GM21390 (cell line): ENCODE measurements around the gene DHRS3.

Experiments used
- ATAC-seq: cut with Tn5 transposase; IDR thresholded peaks from one replicate; pipeline ENCODE4 v1.9.1; 2021; ENCODE audit not compliant: unreplicated experiment

The DHRS3 gene

DNA sequence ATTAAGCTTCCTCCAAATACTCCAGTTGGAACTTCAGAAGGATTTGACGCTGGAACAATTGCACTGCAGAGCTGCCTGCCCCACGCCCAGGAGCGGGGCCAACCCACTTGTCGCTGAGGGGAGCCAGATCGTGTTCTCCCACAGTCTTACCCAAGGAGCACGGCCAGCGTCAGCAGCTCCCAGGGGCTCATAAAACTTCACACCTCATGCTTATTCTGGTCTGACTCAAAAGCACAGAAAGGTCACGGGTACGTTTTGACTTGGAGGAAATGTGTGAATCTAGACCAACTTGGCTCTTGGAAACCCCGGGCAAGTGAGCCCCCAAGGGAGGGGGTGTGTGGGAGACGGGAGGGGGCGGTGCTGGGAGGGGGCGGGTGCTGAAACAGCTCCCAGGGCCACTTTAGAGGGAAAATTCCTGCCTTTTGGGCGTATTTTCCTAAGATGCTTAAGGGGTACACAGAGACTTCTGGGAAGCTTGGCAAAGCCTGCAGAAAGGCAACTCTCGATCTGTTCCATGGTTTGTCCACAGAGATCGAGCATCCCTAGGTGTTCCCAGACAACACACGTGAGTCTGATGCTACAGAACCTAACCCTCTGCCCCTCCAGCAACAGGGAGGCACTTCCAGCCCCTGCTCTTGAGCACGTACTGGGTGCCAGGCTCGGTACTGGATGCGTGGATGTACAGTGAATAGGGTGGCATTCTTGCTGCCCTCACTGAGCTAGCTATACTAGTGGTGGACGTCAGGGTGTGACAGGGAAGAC lies 98.9 kb downstream of the DHRS3 start:
- no peak for ATAC-seq
